T-helper 2 cell treated with Interferon-gamma antibody and Interleukin-4, amounts not matched to agents 5 μg/mL and 100 μg/mL, for 36 hours (primary cell): Measurements from ENCODE around the gene NPY4R2.
"Not testable (repeated sequence)": the region's sequence is repeated elsewhere in the genome, so short reads cannot be mapped to it uniquely, and the experiment has no call there.

Source experiments
- DNase-seq: peaks from one replicate; pipeline ENCODE4 v3.0.0; 2021; ENCODE audit warnings: low spot score
- H3K27ac Mint-ChIP-seq: one replicate; pipeline ENCODE4 v1.8.0; 2021; ENCODE audit warnings: mild to moderate bottlenecking, mixed read lengths
- H3K27me3 Mint-ChIP-seq: one replicate; pipeline ENCODE4 v1.8.0; 2021; ENCODE audit warnings: low read depth, mixed read lengths
- H3K36me3 Mint-ChIP-seq: one replicate; pipeline ENCODE4 v1.8.0; 2021; ENCODE audit warnings: low read depth, mixed read lengths
- H3K4me1 Mint-ChIP-seq: one replicate; pipeline ENCODE4 v1.8.0; 2021; ENCODE audit warnings: low read depth, mixed read lengths
- H3K4me3 Mint-ChIP-seq: one replicate; pipeline ENCODE4 v1.8.0; 2022; ENCODE audit warnings: mild to moderate bottlenecking, moderate library complexity, mixed read lengths
- H3K9me3 Mint-ChIP-seq: one replicate; pipeline ENCODE4 v1.8.0; 2021; ENCODE audit warnings: mixed read lengths

NPY4R2 gene

GRCh38 chr10:47915849-47916548 lies 2.5 kb upstream of the NPY4R2 start:
- not testable (repeated sequence) for H3K4me3 Mint-ChIP-seq, H3K9me3 Mint-ChIP-seq, DNase-seq, H3K27me3 Mint-ChIP-seq, H3K27ac Mint-ChIP-seq, H3K4me1 Mint-ChIP-seq, H3K36me3 Mint-ChIP-seq

- not testable (repeated sequence) for H3K4me1 Mint-ChIP-seq, H3K27ac Mint-ChIP-seq, H3K36me3 Mint-ChIP-seq, H3K27me3 Mint-ChIP-seq, H3K9me3 Mint-ChIP-seq, DNase-seq, H3K4me3 Mint-ChIP-seq
Measured at GRCh38 chr10:47920610-47921009, 2.1 kb downstream of the NPY4R2 start.

- H3K4me1 Mint-ChIP-seq, H3K36me3 Mint-ChIP-seq, H3K9me3 Mint-ChIP-seq, H3K4me3 Mint-ChIP-seq, DNase-seq, H3K27me3 Mint-ChIP-seq, H3K27ac Mint-ChIP-seq: not testable (repeated sequence)
Measured at GRCh38 chr10:47922503-47922902, 4.0 kb downstream of the NPY4R2 start.

- H3K9me3 Mint-ChIP-seq, H3K27me3 Mint-ChIP-seq, H3K4me3 Mint-ChIP-seq, H3K4me1 Mint-ChIP-seq, DNase-seq, H3K27ac Mint-ChIP-seq, H3K36me3 Mint-ChIP-seq: not testable (repeated sequence)
Measured at GRCh38 chr10:47924628-47925027, 6.2 kb downstream of the NPY4R2 start.

GRCh38 chr10:47927147-47927916 lies 8.9 kb downstream of the NPY4R2 start:
- H3K27me3 Mint-ChIP-seq, H3K4me1 Mint-ChIP-seq, H3K27ac Mint-ChIP-seq, H3K9me3 Mint-ChIP-seq, DNase-seq, H3K4me3 Mint-ChIP-seq, H3K36me3 Mint-ChIP-seq: not testable (repeated sequence)

GRCh38 chr10:47928225-47928624 lies 9.8 kb downstream of the NPY4R2 start:
- not testable (repeated sequence) for H3K9me3 Mint-ChIP-seq, H3K27me3 Mint-ChIP-seq, H3K4me3 Mint-ChIP-seq, H3K36me3 Mint-ChIP-seq, H3K27ac Mint-ChIP-seq, H3K4me1 Mint-ChIP-seq, DNase-seq

- H3K27ac Mint-ChIP-seq, H3K4me3 Mint-ChIP-seq, H3K4me1 Mint-ChIP-seq, H3K36me3 Mint-ChIP-seq, H3K27me3 Mint-ChIP-seq, DNase-seq, H3K9me3 Mint-ChIP-seq: not testable (repeated sequence)
Measured at GRCh38 chr10:47932824-47933223, 14.4 kb downstream of the NPY4R2 start.

GRCh38 chr10:47933462-47933861 lies 15.0 kb downstream of the NPY4R2 start:
- not testable (repeated sequence) for H3K27ac Mint-ChIP-seq, H3K27me3 Mint-ChIP-seq, DNase-seq, H3K9me3 Mint-ChIP-seq, H3K36me3 Mint-ChIP-seq, H3K4me3 Mint-ChIP-seq, H3K4me1 Mint-ChIP-seq

- not testable (repeated sequence) for H3K4me1 Mint-ChIP-seq, H3K36me3 Mint-ChIP-seq, H3K9me3 Mint-ChIP-seq, H3K27ac Mint-ChIP-seq, H3K27me3 Mint-ChIP-seq, DNase-seq, H3K4me3 Mint-ChIP-seq
Measured at GRCh38 chr10:47936772-47937228, 18.3 kb downstream of the NPY4R2 start.

- H3K4me3 Mint-ChIP-seq, H3K27ac Mint-ChIP-seq, H3K4me1 Mint-ChIP-seq, H3K27me3 Mint-ChIP-seq, H3K9me3 Mint-ChIP-seq, H3K36me3 Mint-ChIP-seq, DNase-seq: not testable (repeated sequence)
Measured at GRCh38 chr10:47937634-47938033, 19.2 kb downstream of the NPY4R2 start.

- H3K27ac Mint-ChIP-seq, H3K36me3 Mint-ChIP-seq, H3K4me1 Mint-ChIP-seq, H3K4me3 Mint-ChIP-seq, H3K9me3 Mint-ChIP-seq, H3K27me3 Mint-ChIP-seq, DNase-seq: not testable (repeated sequence)
Measured at GRCh38 chr10:47940821-47941220, 22.4 kb downstream of the NPY4R2 start.

- H3K27me3 Mint-ChIP-seq, H3K4me1 Mint-ChIP-seq, H3K9me3 Mint-ChIP-seq, DNase-seq, H3K4me3 Mint-ChIP-seq, H3K27ac Mint-ChIP-seq, H3K36me3 Mint-ChIP-seq: not testable (repeated sequence)
Measured at GRCh38 chr10:47941379-47941778, 22.9 kb downstream of the NPY4R2 start.

- H3K4me1 Mint-ChIP-seq, H3K4me3 Mint-ChIP-seq, H3K36me3 Mint-ChIP-seq, DNase-seq, H3K9me3 Mint-ChIP-seq, H3K27me3 Mint-ChIP-seq, H3K27ac Mint-ChIP-seq: not testable (repeated sequence)
Measured at GRCh38 chr10:47942351-47943019, 24.0 kb downstream of the NPY4R2 start.

- H3K27ac Mint-ChIP-seq, DNase-seq, H3K9me3 Mint-ChIP-seq, H3K4me1 Mint-ChIP-seq, H3K36me3 Mint-ChIP-seq, H3K4me3 Mint-ChIP-seq, H3K27me3 Mint-ChIP-seq: not testable (repeated sequence)
Measured at GRCh38 chr10:47943328-47943727, 24.9 kb downstream of the NPY4R2 start.
